Measurements from ENCODE around the gene HTRA2. TPM values are rescaled to one million over a fixed set of nuclear protein-coding genes. Genes with fewer than 3 reads are reported as not detected.

HTRA2 gene
- total and polyA plus RNA-seq, 8 donors, result 8.5 to 24.3 (median 11.3) TPM

DNA sequence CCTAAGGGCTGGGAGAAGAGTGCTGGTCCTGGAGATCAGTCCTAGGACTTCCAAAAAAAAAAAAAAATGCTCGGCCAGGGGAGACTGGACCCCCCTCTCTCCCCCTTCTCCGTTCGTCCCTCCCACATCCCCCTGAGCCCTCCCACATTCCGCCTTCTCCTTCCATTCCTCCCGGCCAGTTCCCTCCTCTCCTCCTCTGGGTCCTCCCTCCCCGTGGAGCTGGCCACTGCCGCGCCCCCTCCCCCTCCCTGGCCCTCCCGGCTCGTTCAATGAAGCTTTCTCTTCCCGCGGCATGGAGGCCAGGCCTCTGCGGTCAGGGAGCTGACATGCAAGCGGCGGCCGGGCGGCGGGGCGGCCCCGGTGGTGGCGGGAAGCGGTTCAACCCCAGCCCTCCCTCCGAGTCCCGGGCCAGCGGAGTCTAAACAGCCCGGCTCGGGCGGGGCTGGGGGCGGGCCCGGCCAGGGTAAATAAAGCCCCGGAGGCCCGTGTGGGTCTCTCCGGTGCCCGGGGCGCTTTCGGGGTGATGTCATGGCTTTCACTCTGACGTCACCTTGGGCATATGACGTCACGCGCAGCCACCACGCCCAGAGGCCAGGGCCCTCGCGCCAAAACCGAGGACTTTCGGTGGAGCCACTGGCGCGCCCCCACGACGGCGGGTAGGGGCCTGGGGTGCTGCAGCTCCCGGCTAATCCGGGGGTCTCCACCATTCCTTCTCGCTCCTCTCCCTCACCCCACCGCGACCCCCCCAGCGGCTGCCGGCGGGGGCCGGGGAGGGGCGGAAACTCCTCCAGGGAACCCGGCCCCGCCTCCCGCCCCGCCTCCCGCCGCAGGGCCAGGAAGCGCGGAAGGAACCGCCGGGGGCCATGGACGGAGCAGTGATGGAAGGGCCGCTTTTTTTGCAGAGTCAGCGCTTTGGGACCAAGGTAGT lies 24.4 kb downstream of the HTRA2 start, which contains the start of the genes DOK1 and LOXL3:
DOK1 (plus strand) TSS at position 829 of the 928 bp plus-strand sequence; CDS start at position 864, 35 bp downstream.
LOXL3 (minus strand) TSS at position 51 of the 928 bp plus-strand sequence. CDS start 1,308 bp downstream, outside the sequence.
- Histone ChIP-seq H3K36me3 (no peaks in the 10 kb centered on the region), H3K9me3 (no peaks in the 10 kb centered on the region), H3K27me3 (no peaks in the 10 kb centered on the region), H3K27ac (peak within 1 kb of the TSS; percentile 65 to 77 (median 70)), H3K4me1 (peaks cover 0 to 5% (median 3%) of the 10 kb centered on the region in 3 donors), H3K4me3 (peak within 1 kb of the TSS; percentile 59 to 93 (median 76))
- WGBS, 2 donors, result 0% methylated on average over 38 to 73 of the region's 73 CpGs
- ATAC-seq (peak; percentile 89 to 94 (median 90)), DNase-seq (peak; percentile 82 to 93 (median 90)), FAIRE-seq (no peak)
- intact Hi-C loops (cut with DNase I), result no loop called here
- no peak for TF ChIP-seq CTCF (IDR thresholded peaks at IDR 0.05)

GRCh38 chr2:74554820-74555531 lies 25.2 kb downstream of the HTRA2 start:
- FAIRE-seq, result no peak
- peak; percentile 40 to 86 (median 66) for DNase-seq
- Histone ChIP-seq H3K27ac (peak overlapping the region; percentile 65 to 77 (median 70)), H3K36me3 (no peaks in the 10 kb centered on the region), H3K9me3 (no peaks in the 10 kb centered on the region), H3K4me1 (no peaks in the 10 kb centered on the region), H3K27me3 (no peaks in the 10 kb centered on the region), H3K4me3 (peak overlapping the region; percentile 59 to 93 (median 76))
- 3 to 6% methylated on average over 48 to 58 of the region's 58 CpGs for WGBS, 2 donors
- no peak for TF ChIP-seq CTCF (IDR thresholded peaks at IDR 0.05)
- peak; percentile 65 to 77 (median 74) for ATAC-seq
- intact Hi-C loops (cut with DNase I), result no loop called here

DNA sequence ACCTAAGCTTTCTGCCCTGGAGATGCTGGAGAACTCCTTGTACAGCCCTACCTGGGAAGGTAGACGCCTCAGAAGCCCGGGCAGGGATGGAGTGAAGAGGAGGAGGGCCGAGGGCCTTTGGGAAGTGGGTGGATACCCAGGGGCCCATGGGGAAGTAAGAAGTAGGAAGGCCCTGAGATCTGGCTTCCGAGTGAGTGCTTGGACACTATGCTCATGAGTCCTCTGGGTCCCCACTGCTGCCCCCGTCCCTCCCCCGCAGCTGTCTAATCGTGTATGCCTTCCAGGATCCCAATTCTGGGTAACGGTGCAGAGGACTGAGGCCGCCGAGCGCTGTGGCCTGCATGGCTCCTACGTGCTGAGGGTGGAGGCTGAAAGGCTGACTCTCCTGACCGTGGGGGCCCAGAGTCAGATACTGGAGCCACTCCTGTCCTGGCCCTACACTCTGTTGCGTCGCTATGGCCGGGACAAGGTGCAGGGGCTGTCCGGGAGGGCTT lies 25.9 kb downstream of the HTRA2 start:
- Histone ChIP-seq H3K9me3 (no peaks in the 10 kb centered on the region), H3K27me3 (no peaks in the 10 kb centered on the region), H3K36me3 (no peaks in the 10 kb centered on the region), H3K27ac (peak overlapping the region in 2 of 4 donors; percentile 65 to 77), H3K4me3 (peak overlapping the region in 3 of 4 donors; percentile 60 to 93 (median 91)), H3K4me1 (no peaks in the 10 kb centered on the region)
- no peak for TF ChIP-seq CTCF (IDR thresholded peaks at IDR 0.05)
- WGBS, 2 donors, result 82 to 87% methylated on average over 17 of the region's 17 CpGs
- ATAC-seq (no peak), DNase-seq (peak in 2 of 6 donors; percentile 35 to 53), FAIRE-seq (no peak)
- intact Hi-C loops (cut with DNase I), result no loop called here

DNA sequence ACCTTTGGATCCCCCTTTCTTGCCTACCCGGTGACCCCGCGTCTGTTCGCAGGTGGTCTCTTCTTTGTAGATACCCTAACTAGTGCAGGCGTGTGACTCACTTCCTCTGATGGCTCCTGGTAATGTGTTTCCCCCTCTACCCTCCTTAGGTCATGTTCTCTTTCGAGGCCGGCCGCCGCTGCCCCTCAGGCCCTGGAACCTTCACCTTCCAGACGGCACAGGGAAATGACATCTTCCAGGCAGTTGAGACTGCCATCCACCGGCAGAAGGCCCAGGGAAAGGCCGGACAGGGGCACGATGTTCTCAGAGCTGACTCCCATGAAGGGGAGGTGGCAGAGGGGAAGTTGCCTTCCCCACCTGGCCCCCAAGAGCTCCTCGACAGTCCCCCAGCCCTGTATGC lies 26.4 kb downstream of the HTRA2 start:
- H3K4me1 ChIP-seq, result no peaks in the 10 kb centered on the region
- peak overlapping the region in 1 of 4 donors; percentile 93 for H3K4me3 ChIP-seq
- H3K27ac ChIP-seq, result no peak overlapping the region

More for the DNA sequence above, 26.4 kb downstream of the HTRA2 start:
- Histone ChIP-seq H3K36me3 (no peaks in the 10 kb centered on the region), H3K9me3 (no peaks in the 10 kb centered on the region), H3K27me3 (no peaks in the 10 kb centered on the region)
- intact Hi-C loops (cut with DNase I), result no loop called here
- ATAC-seq, result no peak
- no peak for DNase-seq
- no peak for FAIRE-seq
- TF ChIP-seq CTCF (IDR thresholded peaks at IDR 0.05), result no peak
- WGBS, 2 donors, result 91 to 94% methylated on average over 14 of the region's 14 CpGs

Data from pancreas (tissue), 10 donors.